GM13977 (cell line): ENCODE data around the gene CACNA1E.

Source experiments
- DNase-seq: peaks from one replicate; pipeline ENCODE4 v3.0.0; 2012; ENCODE audit warnings: low spot score
- in situ Hi-C: fragments of 300-500 bp; cut with MboI; formaldehyde crosslinking; loops from one replicate; pipeline ENCODE4 v1.12.0; 2022; ENCODE audit warnings: low sequenced_read_pairs, low pct_unique_long_range_greater_than_20kb, mixed read lengths, inconsistent platforms; ENCODE audit not compliant: unreplicated experiment
- TF ChIP-seq, protein P1 (sequence below): IDR thresholded peaks from 2 replicates; pipeline ENCODE4 v1.5.1; 2012; ENCODE audit warnings: mild to moderate bottlenecking, control low read depth; ENCODE audit not compliant: insufficient read depth; ENCODE audit errors: extremely low read depth, missing control alignments

The CACNA1E gene

DNA sequence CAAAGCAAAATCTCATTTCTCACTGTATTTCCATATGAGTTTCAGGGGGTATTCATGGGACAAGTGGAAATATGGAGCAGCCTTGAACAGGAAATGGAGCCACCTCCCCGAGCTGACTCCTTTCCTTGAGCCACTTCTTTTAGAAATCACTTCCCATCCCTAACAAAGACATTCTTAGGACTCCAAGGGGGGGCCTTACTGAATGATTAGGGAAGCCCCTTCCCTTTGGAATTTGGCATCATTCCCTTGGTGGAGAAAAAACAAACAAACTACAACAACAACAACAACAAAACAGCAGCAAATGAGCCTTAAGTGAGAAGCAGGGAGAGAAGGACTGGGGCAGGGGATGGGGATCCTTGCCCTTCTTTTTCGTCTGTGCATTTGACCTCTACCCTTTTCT is 299.9 kb downstream of the CACNA1E start:
- in situ Hi-C loops = no loop called here
- TF ChIP-seq, protein P1, sequence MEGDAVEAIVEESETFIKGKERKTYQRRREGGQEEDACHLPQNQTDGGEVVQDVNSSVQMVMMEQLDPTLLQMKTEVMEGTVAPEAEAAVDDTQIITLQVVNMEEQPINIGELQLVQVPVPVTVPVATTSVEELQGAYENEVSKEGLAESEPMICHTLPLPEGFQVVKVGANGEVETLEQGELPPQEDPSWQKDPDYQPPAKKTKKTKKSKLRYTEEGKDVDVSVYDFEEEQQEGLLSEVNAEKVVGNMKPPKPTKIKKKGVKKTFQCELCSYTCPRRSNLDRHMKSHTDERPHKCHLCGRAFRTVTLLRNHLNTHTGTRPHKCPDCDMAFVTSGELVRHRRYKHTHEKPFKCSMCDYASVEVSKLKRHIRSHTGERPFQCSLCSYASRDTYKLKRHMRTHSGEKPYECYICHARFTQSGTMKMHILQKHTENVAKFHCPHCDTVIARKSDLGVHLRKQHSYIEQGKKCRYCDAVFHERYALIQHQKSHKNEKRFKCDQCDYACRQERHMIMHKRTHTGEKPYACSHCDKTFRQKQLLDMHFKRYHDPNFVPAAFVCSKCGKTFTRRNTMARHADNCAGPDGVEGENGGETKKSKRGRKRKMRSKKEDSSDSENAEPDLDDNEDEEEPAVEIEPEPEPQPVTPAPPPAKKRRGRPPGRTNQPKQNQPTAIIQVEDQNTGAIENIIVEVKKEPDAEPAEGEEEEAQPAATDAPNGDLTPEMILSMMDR = no peak
- DNase-seq = no peak

DNA sequence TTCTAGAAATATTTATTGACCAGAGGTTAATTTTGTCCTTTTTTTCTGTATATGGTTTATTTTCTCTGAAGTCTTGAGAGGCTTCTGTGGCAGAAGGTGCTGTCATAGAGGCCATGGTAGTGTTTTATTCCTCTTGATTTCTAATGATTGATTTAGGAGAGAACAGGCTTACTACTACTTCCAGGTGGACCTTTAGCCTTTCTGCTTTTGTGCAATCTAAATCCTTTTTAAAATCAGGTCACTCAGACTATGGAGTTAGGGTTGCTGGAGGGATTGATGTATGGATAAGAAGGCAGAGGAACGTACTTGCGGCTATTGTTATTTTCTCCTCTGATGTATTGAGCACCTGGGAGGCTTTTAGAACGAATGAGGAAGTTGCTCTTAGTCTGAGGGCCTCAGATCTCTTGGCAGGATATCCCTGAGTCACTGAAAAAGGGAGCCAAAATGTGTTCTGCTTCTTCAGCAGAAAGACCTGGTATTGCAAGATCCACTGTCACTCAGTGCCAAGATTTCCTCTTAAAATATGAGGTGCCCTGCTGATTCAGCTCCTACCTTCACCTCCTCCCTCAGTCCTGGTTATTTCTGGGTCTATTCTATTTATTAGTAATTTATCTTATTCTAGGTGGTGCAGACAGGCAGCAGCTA is 300.8 kb downstream of the CACNA1E start:
- DNase-seq = no peak

DNA sequence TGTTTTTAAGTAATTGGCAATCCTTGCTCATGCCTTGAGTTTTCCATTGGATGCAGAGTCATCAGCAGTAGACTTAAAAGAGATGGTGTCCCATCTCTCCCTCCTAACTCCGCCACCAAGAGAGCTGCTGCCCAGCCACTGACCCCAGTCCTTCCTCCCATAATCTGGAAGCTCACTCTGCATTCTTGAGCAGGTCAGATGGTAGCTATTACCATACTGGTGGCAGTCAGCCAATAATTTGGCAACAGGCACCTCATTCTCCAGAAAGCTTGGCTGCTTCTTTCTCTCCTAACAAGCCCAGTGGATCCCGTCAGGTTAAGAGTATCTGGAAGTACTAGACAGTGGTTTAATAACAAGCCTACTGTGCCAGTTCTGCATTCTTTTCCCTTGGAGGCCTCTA is 306.1 kb downstream of the CACNA1E start:
- TF ChIP-seq, protein P1 = no peak
- DNase-seq = no peak
- in situ Hi-C loops = no loop called here

More for the DNA sequence above, 300.8 kb downstream of the CACNA1E start:
- TF ChIP-seq, protein P1 = no peak
- in situ Hi-C loops = no loop called here

DNA sequence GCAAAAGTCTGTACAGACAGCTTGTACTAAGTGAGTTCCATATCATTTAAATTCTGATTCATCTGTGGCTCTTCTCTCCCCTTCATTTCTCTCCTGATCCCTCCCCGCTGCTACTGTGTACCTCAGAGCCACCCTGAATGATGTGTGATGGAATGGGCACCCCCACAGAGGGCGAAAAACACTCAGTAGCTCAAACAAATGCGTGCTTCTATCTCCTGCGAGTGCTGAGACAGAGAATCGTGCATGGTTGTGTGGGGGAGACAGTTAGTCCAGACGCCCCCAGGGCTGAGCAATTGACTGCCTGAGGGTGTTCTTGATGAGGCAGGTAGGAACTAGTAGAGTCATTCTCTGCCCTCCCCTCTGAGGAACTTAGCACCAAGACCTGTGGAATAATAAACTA is 308.4 kb downstream of the CACNA1E start:
- TF ChIP-seq, protein P1 = no peak
- no peak for DNase-seq
- in situ Hi-C loops = no loop called here

DNA sequence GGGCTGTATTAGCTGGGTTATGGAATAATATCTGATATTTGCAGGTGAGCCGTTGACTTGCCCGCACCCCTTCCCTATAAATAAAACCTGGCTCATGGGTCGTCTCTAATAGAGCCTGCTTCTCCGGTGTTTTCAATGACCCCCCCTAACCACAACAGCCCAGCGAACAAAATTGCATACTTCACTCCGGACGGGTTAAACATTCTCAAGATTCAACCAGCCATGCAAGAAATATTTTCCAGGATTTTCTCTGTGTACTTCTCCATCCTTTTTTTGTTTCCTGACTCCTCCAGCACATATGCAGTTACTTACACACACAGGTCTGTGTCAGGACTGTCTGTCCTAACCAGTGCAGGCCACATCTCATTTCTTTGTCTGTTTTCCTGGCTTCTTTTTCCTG is 310.5 kb downstream of the CACNA1E start:
- in situ Hi-C loops = no loop called here
- TF ChIP-seq, protein P1 = no peak
- no peak for DNase-seq

DNA sequence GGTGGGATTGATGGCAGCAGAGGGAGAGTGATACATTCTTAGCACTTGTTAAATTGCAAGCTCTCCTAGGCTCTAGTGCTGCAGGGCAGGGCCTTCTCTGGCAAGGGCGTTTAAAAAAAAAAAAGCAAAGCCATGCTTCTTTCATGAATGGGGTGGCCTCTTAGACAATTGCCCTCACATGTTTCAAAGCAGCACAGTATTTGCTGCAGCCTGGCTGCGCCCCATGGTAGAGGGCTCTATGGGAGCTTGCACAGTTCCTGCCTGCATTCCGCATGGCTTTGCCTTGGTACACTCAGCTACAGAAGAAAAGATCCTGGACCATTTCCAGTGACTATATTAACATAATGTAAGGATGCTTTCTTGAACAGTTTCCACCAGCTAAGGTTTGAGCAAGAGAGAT is 311.0 kb downstream of the CACNA1E start:
- in situ Hi-C loops = no loop called here
- TF ChIP-seq, protein P1 = no peak
- DNase-seq = no peak
